ENCODE measurements around the gene SNX10. TPM values are rescaled to one million over a fixed set of nuclear protein-coding genes. Genes with fewer than 3 reads are reported as not detected.

Gene SNX10
- total RNA-seq, 2 donors from 2014 or later, result 0.96 to 3.3 TPM

GRCh38 chr7:26372704-26373103 is 81.0 kb downstream of the SNX10 start:
- TF ChIP-seq CTCF (IDR thresholded peaks at IDR 0.05), result no peak
- H3K36me3 ChIP-seq, result no peaks in the 10 kb centered on the region
- no peak for DNase-seq (ENCODE audit: low spot score)
- H3K27ac ChIP-seq, result no peak overlapping the region
- no peaks in the 10 kb centered on the region for H3K9me3 ChIP-seq
- H3K4me3 ChIP-seq, result no peak overlapping the region
- peaks cover 22 to 46% of the 10 kb centered on the region in 2 donors for H3K27me3 ChIP-seq
- H3K4me1 ChIP-seq, result peaks cover 0 to 7% of the 10 kb centered on the region in 2 donors

- Histone ChIP-seq H3K4me1 (peaks cover 0 to 7% of the 10 kb centered on the region in 2 donors), H3K27ac (no peak overlapping the region), H3K9me3 (no peaks in the 10 kb centered on the region), H3K4me3 (no peak overlapping the region), H3K36me3 (no peaks in the 10 kb centered on the region), H3K27me3 (peaks cover 25 to 47% of the 10 kb centered on the region in 2 donors)
- no peak for DNase-seq (ENCODE audit: low spot score)
- TF ChIP-seq CTCF (IDR thresholded peaks at IDR 0.05), result no peak
These were observed 83.1 kb downstream of the SNX10 start for GRCh38 chr7:26374647-26375373.

- peak overlapping the region in 1 of 2 donors; percentile 37 for H3K4me3 ChIP-seq
- peaks cover 25 to 43% of the 10 kb centered on the region in 2 donors for H3K27me3 ChIP-seq
- DNase-seq (ENCODE audit: low spot score), result no peak
- no peak overlapping the region for H3K27ac ChIP-seq
- no peaks in the 10 kb centered on the region for H3K9me3 ChIP-seq
- no peak for TF ChIP-seq CTCF (IDR thresholded peaks at IDR 0.05)
- peaks cover 0 to 7% of the 10 kb centered on the region in 2 donors for H3K4me1 ChIP-seq
- no peaks in the 10 kb centered on the region for H3K36me3 ChIP-seq
These were observed 84.1 kb downstream of the SNX10 start for GRCh38 chr7:26375726-26376174.

GRCh38 chr7:26376175-26376917 is 84.7 kb downstream of the SNX10 start:
- Histone ChIP-seq H3K4me1 (peaks cover 0 to 7% of the 10 kb centered on the region in 2 donors), H3K27ac (no peak overlapping the region), H3K9me3 (no peaks in the 10 kb centered on the region), H3K36me3 (no peaks in the 10 kb centered on the region), H3K27me3 (peaks cover 25 to 43% of the 10 kb centered on the region in 2 donors), H3K4me3 (peak overlapping the region; percentile 22 to 37)
- TF ChIP-seq CTCF (IDR thresholded peaks at IDR 0.05), result no peak
- DNase-seq (ENCODE audit: low spot score), result no peak

GRCh38 chr7:26378016-26378415 is 86.4 kb downstream of the SNX10 start:
- Histone ChIP-seq H3K36me3 (no peaks in the 10 kb centered on the region), H3K9me3 (no peaks in the 10 kb centered on the region), H3K27me3 (peaks cover 20 to 39% of the 10 kb centered on the region in 2 donors), H3K4me3 (no peak overlapping the region), H3K4me1 (peaks cover 0 to 7% of the 10 kb centered on the region in 2 donors), H3K27ac (no peak overlapping the region)
- DNase-seq (ENCODE audit: low spot score), result no peak
- TF ChIP-seq CTCF (IDR thresholded peaks at IDR 0.05), result no peak

All from right atrium auricular region (tissue), 2 donors.